Fibroblast of pulmonary artery (primary cell): ENCODE results near the gene SIPA1.

Experiments used
- DNase-seq: peaks from one replicate; pipeline ENCODE4 v3.0.0-alpha.2; 2010; ENCODE audit warnings: low read depth
- H3K4me3 ChIP-seq: replicated peaks from 2 replicates; pipeline ENCODE4 v1.5.1; 2011; ENCODE audit warnings: low read depth, mild to moderate bottlenecking, control low read depth, low read length, moderate library complexity
- CTCF ChIP-seq: IDR thresholded peaks from 2 replicates; pipeline ENCODE4 v1.5.1; 2011; ENCODE audit warnings: mild to moderate bottlenecking, control low read depth, low read length, inconsistent platforms; ENCODE audit errors: missing control alignments

SIPA1 gene

GRCh38 chr11:65637794-65638419, at the start of gene SIPA1:
TSS of gene SIPA1 (plus strand) at chr11:65638101. CDS start at chr11:65640922, 2,821 bp downstream.
- peak within 1 kb of the TSS; percentile 77 for H3K4me3 ChIP-seq
- peak; percentile 91 for DNase-seq

GRCh38 chr11:65588199-65589054, 49.5 kb upstream of the SIPA1 start:
- DNase-seq: peak; percentile 68
- peak; percentile 55 for TF ChIP-seq CTCF
- no peak overlapping the region for H3K4me3 ChIP-seq

More at GRCh38 chr11:65637794-65638419, at the start of gene SIPA1:
- peak; percentile 50 for TF ChIP-seq CTCF

GRCh38 chr11:65589444-65590239, 48.3 kb upstream of the SIPA1 start:
- no peak overlapping the region for H3K4me3 ChIP-seq
- no peak for DNase-seq
- TF ChIP-seq CTCF: no peak

GRCh38 chr11:65590240-65590738, 47.6 kb upstream of the SIPA1 start:
- no peak for TF ChIP-seq CTCF
- H3K4me3 ChIP-seq: no peak overlapping the region
- DNase-seq: peak; percentile 45

GRCh38 chr11:65591939-65592857, 45.7 kb upstream of the SIPA1 start:
- no peak for TF ChIP-seq CTCF
- no peak for DNase-seq

GRCh38 chr11:65592858-65593517, 44.9 kb upstream of the SIPA1 start:
- DNase-seq: no peak
- no peak overlapping the region for H3K4me3 ChIP-seq
- no peak for TF ChIP-seq CTCF

More at GRCh38 chr11:65591939-65592857, 45.7 kb upstream of the SIPA1 start:
- no peak overlapping the region for H3K4me3 ChIP-seq
